Measurements from ENCODE around the gene SLC7A14.
A peak's percentile ranks its signal among the peaks of the same experiment; 100 is the strongest.

The SLC7A14 gene

GRCh38 chr3:170493712-170494182 lies 92.1 kb downstream of the SLC7A14 start:
- Histone ChIP-seq H3K9me2 (replicated peaks; ENCODE audit: insufficient read depth, low read length) (no peaks in the 10 kb centered on the region), H3K27me3 (replicated peaks; ENCODE audit: insufficient read depth, low read length) (no peaks in the 10 kb centered on the region), H4K20me1 (ENCODE audit: insufficient read depth, low read length) (no peaks in the 10 kb centered on the region), H3K4me3 (ENCODE audit: low read length) (no peak overlapping the region), H3K36me3 (replicated peaks; ENCODE audit: insufficient read depth, low read length) (no peaks in the 10 kb centered on the region), H3K9ac (ENCODE audit: low read length) (no peak overlapping the region), H3K27ac (ENCODE audit: low read length) (no peak overlapping the region), H3K79me2 (ENCODE audit: low read length) (no peaks in the 10 kb centered on the region), H2AFZ (ENCODE audit: low read length) (no peak overlapping the region), H3K9me3 (replicated peaks; ENCODE audit: insufficient read depth, low read length) (no peaks in the 10 kb centered on the region), H3K4me1 (ENCODE audit: low read length) (peaks cover 5% of the 10 kb centered on the region; the same call in 1 of the 2 replicates), H3K4me2 (ENCODE audit: low read depth, low read length) (no peak overlapping the region), H3F3A (ENCODE audit: insufficient read depth, low read length) (no peaks in the 10 kb centered on the region)
- no peak for DNase-seq
- no peak for TF ChIP-seq EZH2phosphoT487 (IDR thresholded peaks at IDR 0.05; ENCODE audit: low read length)
- no peak for TF ChIP-seq CTCF (IDR thresholded peaks at IDR 0.05; ENCODE audit: low read length)
- no peak for TF ChIP-seq EZH2 (optimal IDR thresholded peaks at IDR 0.05; ENCODE audit: low read depth, low read length)

GRCh38 chr3:170491901-170492300 lies 94.0 kb downstream of the SLC7A14 start:
- Histone ChIP-seq H3K4me1 (ENCODE audit: low read length) (peaks cover 5% of the 10 kb centered on the region; the same call in 1 of the 2 replicates), H3K27me3 (replicated peaks; ENCODE audit: insufficient read depth, low read length) (no peaks in the 10 kb centered on the region), H3F3A (ENCODE audit: insufficient read depth, low read length) (no peaks in the 10 kb centered on the region), H3K79me2 (ENCODE audit: low read length) (no peaks in the 10 kb centered on the region), H3K4me3 (ENCODE audit: low read length) (no peak overlapping the region), H3K9me3 (replicated peaks; ENCODE audit: insufficient read depth, low read length) (no peaks in the 10 kb centered on the region), H2AFZ (ENCODE audit: low read length) (no peak overlapping the region), H3K9ac (ENCODE audit: low read length) (no peak overlapping the region), H4K20me1 (ENCODE audit: insufficient read depth, low read length) (no peaks in the 10 kb centered on the region), H3K9me2 (replicated peaks; ENCODE audit: insufficient read depth, low read length) (no peaks in the 10 kb centered on the region), H3K27ac (ENCODE audit: low read length) (no peak overlapping the region), H3K36me3 (replicated peaks; ENCODE audit: insufficient read depth, low read length) (no peaks in the 10 kb centered on the region), H3K4me2 (ENCODE audit: low read depth, low read length) (no peak overlapping the region)
- TF ChIP-seq EZH2phosphoT487 (IDR thresholded peaks at IDR 0.05; ENCODE audit: low read length): no peak
- TF ChIP-seq EZH2 (optimal IDR thresholded peaks at IDR 0.05; ENCODE audit: low read depth, low read length): no peak
- no peak for TF ChIP-seq CTCF (IDR thresholded peaks at IDR 0.05; ENCODE audit: low read length)
- DNase-seq: peak; percentile 43

DNA sequence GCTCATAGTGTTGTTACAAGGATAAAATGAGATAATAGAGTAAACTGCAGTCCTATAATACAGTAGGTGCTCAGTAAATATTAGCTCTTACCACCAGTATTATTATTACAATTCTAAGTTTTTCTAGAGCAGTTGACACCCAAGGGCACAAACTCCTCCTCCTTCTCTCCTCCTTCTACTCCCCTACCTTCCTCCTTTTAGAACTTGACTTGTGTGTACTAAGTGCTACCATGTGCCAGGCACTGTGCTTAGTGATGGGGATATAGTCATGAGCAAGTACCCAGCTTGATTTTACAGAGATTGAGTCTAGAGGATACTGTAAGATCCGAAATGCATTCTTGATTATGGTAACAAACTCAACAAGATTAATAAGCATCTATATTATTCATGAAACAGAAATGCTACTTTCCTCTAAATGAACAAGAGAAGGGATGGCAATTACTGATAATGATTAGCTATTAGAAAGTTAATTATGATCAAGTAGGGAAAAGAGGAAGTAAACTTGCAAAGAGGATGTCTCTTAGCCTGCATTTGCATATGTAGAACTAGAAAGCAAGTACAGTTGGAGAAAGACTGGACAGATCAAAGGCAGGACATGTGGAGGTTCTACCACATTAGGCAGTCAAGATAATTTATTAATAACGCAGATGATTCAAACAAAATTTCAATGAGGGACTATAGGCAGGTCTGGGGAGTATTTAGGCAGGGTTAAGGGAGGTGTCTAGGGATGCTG lies 94.9 kb downstream of the SLC7A14 start:
- peaks cover 5% of the 10 kb centered on the region; the same call in 1 of the 2 replicates for H3K4me1 ChIP-seq (ENCODE audit: low read length)
- H3K79me2 ChIP-seq (ENCODE audit: low read length): no peaks in the 10 kb centered on the region
- H3K27ac ChIP-seq (ENCODE audit: low read length): no peak overlapping the region
- no peaks in the 10 kb centered on the region for H3F3A ChIP-seq (ENCODE audit: insufficient read depth, low read length)
- H3K9me2 ChIP-seq (replicated peaks; ENCODE audit: insufficient read depth, low read length): no peaks in the 10 kb centered on the region
- H2AFZ ChIP-seq (ENCODE audit: low read length): no peak overlapping the region
- TF ChIP-seq CTCF (IDR thresholded peaks at IDR 0.05; ENCODE audit: low read length) (no peak), EZH2phosphoT487 (IDR thresholded peaks at IDR 0.05; ENCODE audit: low read length) (no peak), EZH2 (optimal IDR thresholded peaks at IDR 0.05; ENCODE audit: low read depth, low read length) (no peak)
- H4K20me1 ChIP-seq (ENCODE audit: insufficient read depth, low read length): no peaks in the 10 kb centered on the region
- no peaks in the 10 kb centered on the region for H3K36me3 ChIP-seq (replicated peaks; ENCODE audit: insufficient read depth, low read length)
- H3K4me3 ChIP-seq (ENCODE audit: low read length): no peak overlapping the region
- no peaks in the 10 kb centered on the region for H3K9me3 ChIP-seq (replicated peaks; ENCODE audit: insufficient read depth, low read length)
- no peak overlapping the region for H3K4me2 ChIP-seq (ENCODE audit: low read depth, low read length)
- no peak overlapping the region for H3K9ac ChIP-seq (ENCODE audit: low read length)
- DNase-seq: no peak
- no peaks in the 10 kb centered on the region for H3K27me3 ChIP-seq (replicated peaks; ENCODE audit: insufficient read depth, low read length)
